Stimulated activated CD4-positive, alpha-beta T cell treated with anti-CD3 and anti-CD28 coated beads, Interleukin-4, amount 100 ng/mL, for 24 hours (primary cell): ENCODE measurements around the gene RGS7BP.

ENCODE experiments used
- DNase-seq: peaks from one replicate; pipeline ENCODE4 v3.0.0-alpha.2; 2020

RGS7BP gene

DNA sequence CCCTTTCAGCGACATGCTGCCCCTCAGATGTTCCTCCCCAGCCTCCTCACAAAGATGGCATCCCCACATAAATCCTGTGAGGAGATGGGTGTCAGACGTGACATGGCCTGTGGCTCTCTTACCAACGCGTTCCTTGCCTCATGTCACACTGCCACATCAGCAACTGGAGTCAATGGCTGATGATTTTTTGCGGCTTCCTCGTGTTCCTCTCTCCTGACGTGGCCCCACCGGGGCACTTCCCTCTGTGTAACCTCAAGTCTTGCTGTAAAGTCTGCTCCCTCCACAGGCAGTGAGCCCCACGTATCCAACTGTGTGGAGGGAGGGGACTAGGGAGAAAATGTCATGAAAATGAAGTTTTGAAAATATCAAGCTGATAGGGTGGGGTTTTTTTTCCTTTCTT is 131.3 kb downstream of the RGS7BP start:
- DNase-seq: no peak

DNA sequence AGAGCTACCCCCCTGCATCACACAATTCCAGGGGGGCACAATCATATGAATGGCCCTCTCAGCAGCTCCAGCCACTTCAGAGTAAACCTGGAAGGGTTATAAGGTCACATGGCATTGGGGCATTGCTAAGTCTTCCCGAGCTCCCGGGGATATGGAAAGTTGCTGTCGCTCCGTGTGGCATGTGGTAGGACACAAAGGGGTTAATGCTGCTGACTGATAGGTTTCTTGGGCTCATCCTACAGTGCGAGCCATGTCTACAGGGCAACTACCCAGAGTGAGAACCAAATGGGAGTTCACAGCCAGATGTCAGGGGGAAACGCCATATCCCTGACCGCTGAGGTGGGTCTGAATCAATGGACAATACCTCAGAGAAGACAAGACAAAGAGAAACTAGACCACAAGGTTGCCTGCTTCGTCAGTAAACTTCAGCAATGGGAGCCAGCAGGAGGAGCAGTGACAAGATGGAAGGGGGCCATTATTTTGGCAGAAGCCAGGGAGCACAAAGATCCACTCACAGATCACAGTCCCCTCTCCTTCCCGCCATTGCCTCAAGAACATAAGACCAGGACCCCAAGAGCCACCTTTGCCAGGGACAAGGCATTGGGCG is 132.1 kb downstream of the RGS7BP start:
- no peak for DNase-seq

DNA sequence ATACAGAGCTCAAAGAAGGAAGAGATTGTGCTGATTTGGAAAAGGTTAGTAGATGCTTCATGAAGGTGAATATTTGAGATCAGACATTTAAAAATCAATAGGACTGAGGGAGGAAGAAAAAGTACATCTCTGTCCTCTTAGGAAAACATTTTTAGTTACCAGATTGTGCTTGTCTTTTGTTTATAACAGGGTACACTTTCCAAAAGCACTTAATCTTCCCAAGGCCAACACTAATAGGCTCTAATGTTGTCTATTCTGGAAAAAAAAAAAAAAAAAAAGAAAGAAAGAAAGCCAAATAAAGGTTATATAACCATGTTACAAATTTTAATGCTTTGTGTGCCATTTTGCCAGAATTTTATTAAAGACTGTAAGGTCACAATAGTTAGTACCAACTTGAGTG is 139.0 kb downstream of the RGS7BP start:
- DNase-seq: no peak

DNA sequence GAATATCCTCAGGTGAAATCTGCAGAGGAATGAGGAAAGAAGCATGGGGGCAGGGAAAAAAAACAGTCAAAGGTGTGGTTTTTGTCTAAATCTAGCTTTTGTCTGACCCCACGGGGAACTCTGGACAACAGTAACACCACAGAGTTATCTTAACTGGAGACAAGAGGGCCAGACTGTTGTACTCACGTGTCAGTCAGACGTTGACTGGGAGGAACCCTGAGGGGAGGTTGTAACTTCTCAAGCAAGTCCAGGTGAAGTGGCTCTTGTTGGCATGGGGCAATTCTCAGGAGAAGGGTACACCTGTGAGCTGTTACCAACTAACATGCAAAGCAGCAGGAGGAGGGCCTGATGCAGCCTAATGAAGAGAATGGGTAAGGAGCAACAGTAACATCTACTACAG is 140.4 kb downstream of the RGS7BP start:
- no peak for DNase-seq

DNA sequence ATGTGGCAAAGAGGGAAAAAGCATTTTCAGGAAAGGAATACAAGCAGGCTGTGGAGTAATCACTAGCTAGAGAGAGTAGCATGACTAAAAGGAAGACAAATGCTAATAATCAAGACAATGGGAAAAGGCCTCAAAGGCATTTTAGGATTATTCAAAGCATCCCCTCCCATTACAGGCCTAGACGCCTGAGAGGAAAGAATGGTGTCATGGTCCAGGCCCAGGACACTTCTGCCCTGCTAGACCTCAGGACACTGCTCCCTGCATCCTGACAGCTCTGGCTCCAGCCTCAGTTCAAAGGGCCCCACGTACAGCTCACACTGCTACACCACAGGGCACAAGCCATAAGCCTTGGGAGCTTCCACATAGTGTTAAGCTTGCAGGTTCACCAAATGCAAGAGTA is 143.7 kb downstream of the RGS7BP start:
- DNase-seq: no peak

DNA sequence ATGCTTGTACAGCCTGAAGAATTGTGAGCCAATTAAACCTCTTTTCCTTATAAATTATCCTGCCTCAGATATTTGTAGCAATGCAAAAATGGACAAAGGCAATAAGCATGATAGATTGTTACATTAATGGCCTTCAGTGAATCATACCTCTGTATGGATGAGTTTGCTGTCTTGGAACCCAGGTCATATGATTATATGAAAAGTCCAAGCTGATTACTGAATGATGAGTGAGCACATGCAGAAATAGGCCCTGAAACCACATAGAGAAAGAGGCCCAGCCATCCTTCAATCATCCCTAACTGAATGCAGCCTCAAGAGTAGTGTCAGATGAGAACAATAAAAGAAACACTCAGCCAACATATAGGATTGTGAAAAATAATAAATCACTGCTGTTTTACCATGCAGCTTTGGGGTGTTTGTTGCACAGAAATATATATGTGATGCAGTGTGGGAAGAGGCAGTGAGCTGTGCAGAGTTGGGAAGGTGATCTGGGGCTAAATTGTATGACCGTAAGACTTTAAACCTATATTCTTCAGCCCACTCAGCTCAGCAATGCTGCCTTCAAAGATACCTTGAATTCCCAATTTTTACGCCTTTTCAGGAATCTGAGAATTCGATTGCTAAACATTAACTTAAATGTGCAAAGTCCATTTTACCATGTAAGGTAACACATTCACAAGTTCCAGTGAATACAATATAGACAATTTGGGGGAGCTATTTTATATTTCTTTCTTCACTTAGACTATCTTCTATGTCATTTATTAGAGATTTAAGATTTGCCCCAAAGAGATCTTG is 148.1 kb downstream of the RGS7BP start:
- no peak for DNase-seq

DNA sequence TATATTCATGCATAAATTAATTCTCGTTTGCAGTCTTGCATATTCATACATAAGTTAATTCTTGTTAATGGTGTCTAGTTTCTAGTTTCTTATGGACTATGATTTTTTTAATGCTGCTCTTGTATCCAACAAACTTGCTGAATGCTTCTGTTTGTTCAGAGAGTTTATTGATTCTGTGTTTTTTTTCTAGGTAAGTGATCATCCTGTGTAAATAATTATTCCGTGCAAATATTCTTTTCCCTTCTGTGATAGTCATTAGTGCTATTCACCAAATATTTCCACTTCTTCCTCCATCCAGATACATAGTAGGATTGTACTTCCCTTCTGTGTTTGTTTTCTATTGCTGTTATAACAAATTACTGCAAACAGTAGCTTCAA is 148.7 kb downstream of the RGS7BP start:
- DNase-seq: no peak

DNA sequence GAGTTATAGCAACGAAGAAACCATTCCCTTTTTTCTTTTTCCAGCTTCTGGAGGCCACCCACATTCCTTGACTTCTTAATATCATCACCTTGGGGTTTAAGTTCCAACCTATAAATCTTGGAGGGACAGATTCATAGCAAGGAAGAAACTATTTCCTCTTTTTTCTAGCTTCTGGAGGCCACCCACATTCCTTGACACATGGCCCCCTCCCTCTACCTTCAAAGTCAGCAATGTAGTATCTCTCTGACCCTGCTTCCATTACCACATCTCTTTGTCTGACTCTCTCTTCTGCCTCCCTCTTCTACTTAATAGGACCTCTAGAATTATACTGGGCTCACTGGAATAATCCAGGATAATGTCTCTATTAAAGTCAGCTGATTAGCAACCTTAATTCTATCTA is 149.8 kb downstream of the RGS7BP start:
- no peak for DNase-seq

DNA sequence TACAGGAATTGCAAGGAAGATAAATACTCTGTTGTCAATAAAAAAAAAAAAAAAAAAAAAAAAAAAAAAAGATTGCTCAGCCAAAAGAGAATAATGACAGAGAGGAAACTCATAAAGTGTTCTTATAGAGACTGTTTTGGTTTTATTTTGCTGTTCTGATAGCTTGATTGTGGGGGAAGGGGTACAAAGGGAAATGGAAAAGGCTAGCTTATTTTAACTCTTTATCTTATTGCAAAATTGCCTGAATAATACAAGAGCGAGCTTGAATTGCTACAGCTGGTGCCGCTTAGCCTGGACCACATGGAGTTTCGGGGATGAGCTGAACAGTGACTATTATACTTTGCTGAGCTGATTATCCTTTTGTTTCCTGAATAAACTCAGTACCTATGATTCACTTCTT is 153.5 kb downstream of the RGS7BP start:
- no peak for DNase-seq
